Jurkat, Clone E6-1 (cell line): ENCODE measurements around the gene ARF3.

Experiments
- DNase-seq: peaks from one replicate; pipeline ENCODE4 v3.0.0-alpha.2; 2011; ENCODE audit warnings: low read depth, low spot score
- H3K4me3 ChIP-seq: 2 replicates; pipeline ENCODE4 v1.5.1; 2011; ENCODE audit warnings: mild to moderate bottlenecking, low read length, control low read depth, moderate library complexity

ARF3 gene

DNA sequence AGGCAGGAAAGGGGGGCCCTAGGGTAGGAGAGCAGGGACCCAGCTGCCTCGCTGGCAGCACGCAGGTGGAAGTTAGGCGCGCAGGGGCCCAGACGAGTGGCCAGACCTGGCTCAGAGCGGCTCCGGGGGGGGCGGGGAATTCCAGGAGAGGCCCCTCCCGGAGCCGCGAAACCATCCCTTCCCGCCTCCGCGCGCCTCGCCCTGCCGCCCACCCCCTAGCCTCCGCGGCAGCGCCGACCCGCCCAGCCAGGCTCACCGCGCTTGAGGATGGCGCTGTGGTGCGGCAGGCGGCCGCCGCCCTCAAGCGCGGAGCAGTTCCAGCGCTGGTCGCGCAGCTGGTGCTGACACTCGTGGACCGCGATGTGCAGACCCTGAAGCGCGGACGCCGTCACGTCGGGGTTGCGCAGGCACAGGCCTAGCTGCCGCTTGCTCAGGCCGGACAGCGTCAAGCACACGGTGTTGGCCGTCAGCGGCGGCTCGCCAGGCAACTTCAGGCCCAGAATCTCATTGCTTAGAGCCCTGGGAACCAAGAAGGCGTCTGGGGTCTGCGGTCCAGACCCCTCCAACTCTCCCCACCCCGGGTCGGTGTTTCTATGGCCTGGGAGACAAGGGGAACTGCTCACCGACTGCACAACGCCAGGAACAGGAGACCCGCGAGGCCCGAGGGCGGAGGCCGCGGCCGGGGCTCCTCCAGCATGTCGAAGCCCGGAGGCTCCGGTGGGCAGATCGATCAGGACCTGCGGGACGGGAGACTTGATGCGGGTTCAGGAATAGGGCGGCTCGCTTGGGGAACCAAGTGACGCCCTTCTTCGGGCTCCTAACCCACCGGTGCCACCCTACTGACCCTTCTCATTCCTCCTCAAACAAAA lies 12.8 kb upstream of the ARF3 start:
- H3K4me3 ChIP-seq = no peak overlapping the region
- DNase-seq = no peak

DNA sequence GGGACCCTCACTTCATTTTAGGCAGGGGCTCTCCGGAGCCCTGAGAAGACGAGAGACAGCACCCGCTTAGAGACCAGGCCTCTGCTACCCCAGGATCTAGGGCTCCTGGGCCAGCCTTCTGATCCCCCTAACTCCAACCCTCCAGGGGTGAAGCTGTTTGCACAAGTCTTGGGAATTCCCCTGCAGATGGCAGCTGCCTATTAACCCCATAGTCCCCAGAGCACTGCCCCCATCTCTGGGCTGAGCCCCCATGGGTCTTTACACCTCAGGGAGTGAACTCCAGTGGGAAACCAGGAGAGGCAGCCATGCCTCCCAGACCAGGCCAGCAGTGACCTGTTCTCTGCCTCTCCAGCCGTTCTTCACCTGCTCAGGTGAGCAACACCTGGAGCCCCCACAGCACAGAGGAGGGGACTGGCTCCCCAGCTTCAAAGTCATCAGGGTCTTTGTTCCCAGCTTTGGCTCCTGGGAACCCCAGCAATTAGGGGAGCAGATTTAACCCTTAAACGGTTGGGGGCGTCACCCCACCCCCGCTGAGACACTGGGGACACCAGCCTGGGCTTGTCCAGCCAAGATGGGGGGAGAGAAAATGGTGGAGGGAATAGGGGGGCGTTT lies 12.0 kb upstream of the ARF3 start:
- no peak for DNase-seq
- H3K4me3 ChIP-seq = no peak overlapping the region

- no peak for DNase-seq
- H3K4me3 ChIP-seq = no peak overlapping the region
These were observed 11.2 kb upstream of the ARF3 start for GRCh38 chr12:48968467-48968866.

- DNase-seq = no peak
- no peak overlapping the region for H3K4me3 ChIP-seq
These were observed 10.7 kb upstream of the ARF3 start for GRCh38 chr12:48967991-48968390.

GRCh38 chr12:48966177-48966895 lies 9.0 kb upstream of the ARF3 start:
- H3K4me3 ChIP-seq = no peak overlapping the region
- DNase-seq = no peak

DNA sequence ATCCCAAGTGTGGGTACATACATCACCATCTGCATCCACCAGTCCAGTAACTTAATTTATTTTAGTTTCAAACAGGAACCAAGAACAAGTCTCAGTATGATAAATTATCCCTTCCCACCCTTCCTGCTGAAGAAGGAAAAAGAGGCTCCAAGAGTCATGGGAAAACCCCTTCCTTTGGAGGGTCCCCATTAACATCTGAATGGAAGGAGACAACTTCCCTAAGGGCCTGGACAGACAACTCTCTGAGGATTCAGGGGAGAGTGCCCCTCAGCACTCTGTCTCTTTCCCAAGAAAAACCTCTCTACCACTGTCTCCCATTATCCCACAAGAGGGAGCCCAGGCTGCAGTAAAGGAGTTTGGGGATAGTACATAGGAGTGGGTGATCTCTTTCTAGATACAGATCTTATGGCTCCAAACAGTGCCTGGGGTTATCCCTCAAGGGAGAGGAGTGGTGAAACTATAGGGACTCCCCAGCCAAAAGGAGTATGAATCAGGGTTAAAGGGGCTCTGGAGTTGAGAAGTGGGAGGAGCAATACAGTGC lies 8.1 kb upstream of the ARF3 start:
- no peak for DNase-seq
- no peak overlapping the region for H3K4me3 ChIP-seq

GRCh38 chr12:48961801-48962200 lies 4.5 kb upstream of the ARF3 start:
- no peak for DNase-seq
- H3K4me3 ChIP-seq = no peak overlapping the region

GRCh38 chr12:48961331-48961730 lies 4.0 kb upstream of the ARF3 start:
- H3K4me3 ChIP-seq = no peak overlapping the region
- no peak for DNase-seq

DNA sequence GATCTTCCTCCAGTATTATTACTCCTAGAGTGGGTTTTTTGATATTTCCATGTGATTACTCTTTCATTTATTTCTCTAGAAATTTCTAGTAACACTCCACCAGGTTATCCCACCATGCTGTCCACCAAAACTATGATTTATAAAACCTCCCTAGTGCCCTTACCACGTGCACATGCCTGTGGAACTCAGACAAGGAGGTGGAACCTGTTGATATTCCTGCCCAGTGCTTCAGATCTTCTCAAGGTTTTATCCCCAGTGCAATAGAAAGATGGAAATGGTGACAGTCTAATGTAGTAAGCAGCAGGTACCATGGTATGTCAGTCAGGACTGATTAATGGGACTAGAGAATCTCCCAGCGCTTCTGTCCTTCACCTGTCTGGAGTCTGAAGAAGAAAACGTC lies 3.5 kb upstream of the ARF3 start:
- no peak overlapping the region for H3K4me3 ChIP-seq
- no peak for DNase-seq

DNA sequence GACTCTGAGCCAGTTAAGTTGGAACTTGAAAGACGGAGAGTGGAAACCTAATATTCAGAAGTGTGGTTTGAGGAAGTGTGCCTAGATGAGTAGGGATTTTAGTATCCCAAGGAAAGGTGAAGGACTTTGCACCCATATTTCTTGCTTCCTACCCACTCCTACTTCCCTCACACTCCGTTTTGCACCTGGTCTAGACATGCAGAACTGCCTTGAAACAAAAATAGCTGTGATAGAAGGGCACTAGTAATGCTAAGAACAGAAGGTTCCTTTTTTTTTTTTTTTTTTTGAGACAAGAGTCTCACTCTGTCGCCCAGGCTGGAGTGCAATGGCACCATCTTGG lies 732 bp upstream of the ARF3 start:
- peak overlapping the region; percentile 87 for H3K4me3 ChIP-seq
- no peak for DNase-seq

DNA sequence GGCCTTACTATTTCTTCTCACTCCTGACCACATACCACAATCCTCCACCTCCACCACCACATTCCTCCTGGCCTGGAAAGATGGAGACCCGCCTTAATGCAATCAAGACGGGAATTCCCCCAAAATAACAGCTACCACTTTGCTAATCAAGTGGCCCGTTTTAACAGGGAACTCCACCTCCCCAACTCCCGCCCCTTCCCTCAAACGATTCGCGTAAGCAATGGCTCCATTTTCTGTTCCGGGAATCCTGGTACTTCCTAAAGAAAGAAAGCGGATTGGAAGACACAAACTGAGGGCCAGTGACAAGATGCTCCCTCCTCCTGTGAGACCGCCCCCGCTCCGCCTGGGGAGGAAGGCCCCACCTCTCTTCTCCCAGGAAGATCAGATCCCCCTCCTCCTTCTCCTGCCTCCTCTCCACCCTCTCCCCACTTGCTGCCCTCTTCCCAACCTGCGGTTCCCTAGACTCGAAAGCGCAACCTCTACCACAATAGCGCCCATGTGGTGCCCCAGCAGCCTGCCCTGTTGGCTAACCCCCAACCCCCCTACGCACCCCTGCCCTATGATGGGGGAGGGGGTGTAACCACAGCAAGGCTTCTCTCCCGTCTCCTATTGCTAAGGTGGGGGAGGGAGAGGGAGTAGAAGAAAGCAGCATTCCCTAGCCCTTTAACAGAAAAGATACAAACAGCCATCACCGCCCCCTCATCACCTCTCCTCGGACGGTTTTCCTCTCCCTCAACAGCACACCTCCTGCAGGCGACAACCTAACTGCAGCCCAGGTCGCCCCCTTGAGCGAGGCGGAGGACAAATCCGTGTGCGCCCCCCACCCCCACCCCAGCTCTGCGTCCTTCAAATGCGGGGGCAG lies 777 bp downstream of the ARF3 start:
- peak; percentile 25 for DNase-seq
- H3K4me3 ChIP-seq = peak overlapping the region; percentile 87

- no peak overlapping the region for H3K4me3 ChIP-seq
- no peak for DNase-seq
These were observed 2.3 kb downstream of the ARF3 start for GRCh38 chr12:48954841-48955501.

GRCh38 chr12:48954061-48954460 lies 3.2 kb downstream of the ARF3 start:
- no peak for DNase-seq
- H3K4me3 ChIP-seq = no peak overlapping the region

GRCh38 chr12:48952691-48953090 lies 4.6 kb downstream of the ARF3 start:
- DNase-seq = no peak
- H3K4me3 ChIP-seq = no peak overlapping the region

DNA sequence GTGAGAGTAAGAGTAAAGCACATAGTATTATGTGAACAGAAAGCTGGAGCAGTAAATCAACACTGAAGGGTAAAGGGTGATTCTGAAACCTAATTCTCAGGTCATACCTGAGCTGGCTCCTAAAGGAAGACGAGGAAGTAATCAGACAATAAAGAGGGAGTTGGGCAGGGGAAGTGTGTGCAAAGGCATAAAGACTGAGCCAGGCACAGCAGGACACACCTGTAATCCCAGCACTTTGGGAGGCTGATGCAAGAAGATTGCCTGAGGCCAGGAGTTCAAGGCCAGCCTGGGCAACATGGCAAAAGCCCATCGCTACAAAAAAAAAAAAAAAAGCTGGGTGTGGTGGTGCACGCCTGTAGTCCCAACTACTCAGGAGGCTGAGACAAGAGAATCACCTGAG lies 9.6 kb downstream of the ARF3 start:
- H3K4me3 ChIP-seq = no peak overlapping the region
- no peak for DNase-seq

GRCh38 chr12:48946943-48947342 lies 10.3 kb downstream of the ARF3 start:
- no peak for DNase-seq
- H3K4me3 ChIP-seq = no peak overlapping the region

DNA sequence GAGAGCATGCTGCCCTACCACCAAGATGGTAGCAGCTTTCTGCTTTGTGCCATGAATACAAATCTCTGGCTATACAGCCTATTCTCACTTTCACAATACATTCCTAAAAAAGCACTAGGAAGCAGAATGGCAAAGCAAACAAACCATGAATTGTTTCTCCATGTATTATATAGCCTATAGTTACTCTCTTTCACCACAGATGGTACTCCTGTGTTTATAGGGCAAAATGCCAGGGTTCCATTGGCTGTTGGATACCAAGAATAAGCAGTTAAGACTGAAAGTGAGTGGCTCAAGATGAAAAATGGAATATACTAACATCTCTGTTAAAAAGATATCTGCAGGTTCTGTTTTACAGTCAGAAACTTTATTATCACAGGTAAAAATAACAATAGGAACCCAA lies 11.1 kb downstream of the ARF3 start:
- H3K4me3 ChIP-seq = no peak overlapping the region
- no peak for DNase-seq

DNA sequence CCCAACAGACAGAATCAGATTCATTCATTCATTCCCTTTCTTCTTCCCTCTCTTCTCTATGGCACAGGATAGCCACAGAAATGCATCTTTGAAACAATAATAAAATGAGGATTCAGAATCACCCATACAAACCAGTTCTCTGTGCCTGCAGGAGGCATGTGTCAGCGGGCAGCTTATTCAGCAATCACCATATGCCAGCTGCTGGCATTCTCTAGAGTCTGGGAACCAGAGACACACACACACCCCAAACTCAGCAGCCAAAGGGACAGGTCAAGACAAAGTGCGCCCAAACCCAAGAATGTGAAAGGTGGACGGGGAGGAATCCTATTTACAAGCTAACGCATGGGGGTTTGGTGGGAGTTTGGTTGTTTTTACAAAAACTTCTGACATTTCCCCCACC lies 14.1 kb downstream of the ARF3 start:
- DNase-seq = no peak
- no peak overlapping the region for H3K4me3 ChIP-seq

DNA sequence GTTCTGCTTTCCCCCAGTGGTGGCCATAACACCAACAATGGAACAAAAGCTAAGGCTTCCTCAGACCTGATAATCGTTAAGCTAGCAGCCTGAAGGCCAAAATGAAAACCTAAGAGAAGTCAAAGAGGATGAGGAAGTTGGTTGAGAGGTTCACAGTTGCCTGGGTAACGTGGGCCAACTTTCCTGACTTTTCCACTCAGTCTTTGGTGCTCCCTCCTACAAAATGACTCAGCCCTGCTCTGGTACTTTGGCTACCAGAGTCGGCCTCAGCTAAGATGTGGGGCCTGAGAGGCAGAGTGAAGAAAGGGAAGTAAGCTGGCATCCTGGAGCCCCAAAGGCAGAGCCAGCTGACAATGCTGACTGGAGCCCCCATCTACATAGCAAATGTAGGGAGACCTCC lies 17.1 kb downstream of the ARF3 start:
- H3K4me3 ChIP-seq = no peak overlapping the region
- no peak for DNase-seq
